ENCODE measurements around the gene KANTR.

KANTR gene

GRCh38 chrX:53087388-53087831, 6.5 kb upstream of the KANTR start:
- POLR2A ChIA-PET (ENCODE audit: low non-redundant PET) = interaction anchor here (0.5 kb wide), 1 partner anchor 18 kb away, joined by 4 read pairs; no protein-coding TSS in a partner anchor
- CTCF ChIA-PET = no interaction called here
- no peak for DNase-seq (ENCODE audit: low spot score)
- H3K27ac ChIP-seq = peak overlapping the region; percentile 88
- TF ChIP-seq CTCF (conservative IDR thresholded peaks at IDR 0.05; ENCODE audit: low read depth) = no peak

GRCh38 chrX:53088136-53088974, 5.6 kb upstream of the KANTR start:
- peak; percentile 87 for DNase-seq (ENCODE audit: low spot score)
- POLR2A ChIA-PET (ENCODE audit: low non-redundant PET) = no interaction called here
- peak overlapping the region; percentile 88 for H3K27ac ChIP-seq
- TF ChIP-seq CTCF (conservative IDR thresholded peaks at IDR 0.05; ENCODE audit: low read depth) = no peak
- CTCF ChIA-PET = interaction anchor here (0.6 kb wide), 1 partner anchor 136 kb away, joined by 3 read pairs; no protein-coding TSS in a partner anchor

GRCh38 chrX:53089224-53089842, 4.6 kb upstream of the KANTR start:
- DNase-seq (ENCODE audit: low spot score) = no peak
- peak overlapping the region; percentile 88 for H3K27ac ChIP-seq
- POLR2A ChIA-PET (ENCODE audit: low non-redundant PET) = no interaction called here
- CTCF ChIA-PET = no interaction called here
- TF ChIP-seq CTCF (conservative IDR thresholded peaks at IDR 0.05; ENCODE audit: low read depth) = peak; percentile 74

- TF ChIP-seq CTCF (conservative IDR thresholded peaks at IDR 0.05; ENCODE audit: low read depth) = no peak
- POLR2A ChIA-PET (ENCODE audit: low non-redundant PET) = no interaction called here
- CTCF ChIA-PET = no interaction called here
Observed at GRCh38 chrX:53089925-53090324, 4.0 kb upstream of the KANTR start.

GRCh38 chrX:53091354-53091753, 2.6 kb upstream of the KANTR start:
- DNase-seq (ENCODE audit: low spot score) = no peak
- H3K27ac ChIP-seq = no peak overlapping the region
- CTCF ChIA-PET = no interaction called here
- POLR2A ChIA-PET (ENCODE audit: low non-redundant PET) = no interaction called here
- no peak for TF ChIP-seq CTCF (conservative IDR thresholded peaks at IDR 0.05; ENCODE audit: low read depth)

More at GRCh38 chrX:53089925-53090324, 4.0 kb upstream of the KANTR start:
- DNase-seq (ENCODE audit: low spot score) = no peak
- H3K27ac ChIP-seq = no peak overlapping the region

- ChIA-PET POLR2A (ENCODE audit: low non-redundant PET) (no interaction called here), CTCF (no interaction called here)
- peak; percentile 63 for DNase-seq (ENCODE audit: low spot score)
- H3K27ac ChIP-seq = peak overlapping the region; percentile 94
- TF ChIP-seq CTCF (conservative IDR thresholded peaks at IDR 0.05; ENCODE audit: low read depth) = peak; percentile 59
Observed at GRCh38 chrX:53093177-53093655, 726 bp upstream of the KANTR start.
